HL-60 (cell line): Measurements from ENCODE around the gene RBM15.

Experiments used
- DNase-seq, 2 experiments: peaks; one replicate each; pipeline ENCODE4 v3.0.0-alpha.2; 2010 to 2020; ENCODE audit warnings: low read depth in 1 of 2, low spot score in 1 of 2
- H3K27ac ChIP-seq: fragments of 250-450 bp; sonication (Bioruptor Pico); replicated peaks from 2 replicates; pipeline ENCODE4 v1.5.1; 2020; ENCODE audit warnings: mild to moderate bottlenecking, moderate library complexity
- H3K27me3 ChIP-seq: fragments of 250-450 bp; sonication (Bioruptor Pico); 2 replicates; pipeline ENCODE4 v1.5.1; 2021; ENCODE audit warnings: mild to moderate bottlenecking, moderate library complexity; ENCODE audit not compliant: insufficient read depth, poor library complexity, severe bottlenecking
- H3K4me3 ChIP-seq: replicated peaks from 2 replicates; pipeline ENCODE4 v1.5.1; 2011; ENCODE audit warnings: mild to moderate bottlenecking, control low read depth, low read length; ENCODE audit not compliant: insufficient read depth
- CTCF ChIP-seq: IDR thresholded peaks from one replicate; pipeline ENCODE4 v1.5.1; 2011; ENCODE audit warnings: low read length, control low read depth, inconsistent platforms; ENCODE audit not compliant: insufficient read depth
- GABPA ChIP-seq: IDR thresholded peaks from 2 replicates; pipeline ENCODE4 v1.6.1; 2012; ENCODE audit warnings: low read depth
- POLR2AphosphoS5 ChIP-seq: IDR thresholded peaks from 2 replicates; pipeline ENCODE4 v1.6.1; 2012; ENCODE audit warnings: low read depth
- REST ChIP-seq: IDR thresholded peaks from 2 replicates; pipeline ENCODE4 v1.6.1; 2012; ENCODE audit warnings: low read depth; ENCODE audit not compliant: insufficient replicate concordance
- SPI1 ChIP-seq: IDR thresholded peaks from 2 replicates; pipeline ENCODE4 v1.6.1; 2012; ENCODE audit warnings: low read depth, mild to moderate bottlenecking, borderline replicate concordance

RBM15 gene

GRCh38 chr1:110293601-110294104 lies 45.5 kb upstream of the RBM15 start:
- TF ChIP-seq REST (no peak), POLR2AphosphoS5 (no peak), SPI1 (no peak), CTCF (no peak), GABPA (no peak)
- Histone ChIP-seq H3K4me3 (no peak overlapping the region), H3K27ac (peak overlapping the region; percentile 41; the same call in 1 of the 2 replicates), H3K27me3 (no peaks in the 10 kb centered on the region)
- peak; percentile 8 to 68 for DNase-seq

- Histone ChIP-seq H3K27me3 (no peaks in the 10 kb centered on the region), H3K4me3 (no peak overlapping the region), H3K27ac (peak overlapping the region; percentile 41; the same call in 1 of the 2 replicates)
- TF ChIP-seq SPI1 (no peak), REST (no peak), CTCF (no peak), GABPA (no peak), POLR2AphosphoS5 (no peak)
- no peak for DNase-seq
Observed at GRCh38 chr1:110294308-110294707, 44.9 kb upstream of the RBM15 start.

GRCh38 chr1:110298991-110299390 lies 40.2 kb upstream of the RBM15 start:
- H3K27me3 ChIP-seq: no peaks in the 10 kb centered on the region
- TF ChIP-seq SPI1: no peak
- TF ChIP-seq POLR2AphosphoS5: no peak
- no peak for TF ChIP-seq CTCF
- no peak for TF ChIP-seq GABPA
- TF ChIP-seq REST: no peak
- no peak for DNase-seq
- H3K4me3 ChIP-seq: no peak overlapping the region
- H3K27ac ChIP-seq: no peak overlapping the region
